ENCODE data around the gene UBE3B.

The UBE3B gene

DNA sequence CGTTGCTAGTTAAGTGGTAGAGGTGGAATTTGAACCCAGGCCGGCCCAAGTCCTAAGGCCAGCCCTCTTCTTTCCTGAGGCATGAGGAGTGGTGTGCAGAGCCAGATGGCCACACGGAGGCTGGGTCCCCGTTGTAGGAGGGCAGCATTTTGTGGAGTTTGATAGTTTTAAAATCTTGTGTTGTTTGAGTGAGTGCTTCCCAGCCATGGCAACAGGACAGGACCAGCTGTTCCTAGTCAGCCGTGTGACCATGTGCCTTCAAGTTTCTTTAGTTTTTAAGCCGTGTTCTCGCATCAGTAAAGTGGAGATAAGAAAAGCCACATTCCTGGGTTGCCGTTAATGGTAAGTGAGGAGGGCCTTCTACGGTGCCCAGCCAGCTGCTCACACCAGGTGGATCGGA is 44.4 kb downstream of the UBE3B start:
- Mint-ChIP-seq H3K4me3 (no peak overlapping the region), H3K27me3 (no peaks in the 10 kb centered on the region), H3K4me1 (no peaks in the 10 kb centered on the region), H3K9me3 (no peaks in the 10 kb centered on the region), H3K27ac (no peak overlapping the region)
- no peak for ATAC-seq
- no peak for DNase-seq

DNA sequence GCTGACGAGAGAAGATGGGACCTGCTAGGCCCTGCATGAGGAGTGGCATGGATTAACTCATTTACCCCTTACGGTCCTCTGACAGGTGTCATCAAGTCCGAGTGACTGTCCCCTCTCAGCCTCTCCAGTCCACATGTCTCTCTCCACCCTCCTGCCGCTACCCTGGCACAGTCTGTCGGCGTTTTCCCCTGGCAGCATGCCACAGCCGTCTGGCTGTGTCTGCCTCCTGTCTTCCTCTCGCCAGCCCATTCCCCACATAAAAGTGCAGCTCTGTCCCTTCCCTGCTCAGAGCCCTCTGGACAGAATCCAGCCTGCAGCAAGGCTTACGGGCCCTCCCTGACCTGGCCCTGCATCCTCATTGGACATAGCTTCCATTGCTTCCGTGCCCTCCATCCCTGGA is 45.6 kb downstream of the UBE3B start:
- no peaks in the 10 kb centered on the region for H3K27me3 Mint-ChIP-seq
- H3K4me1 Mint-ChIP-seq = no peaks in the 10 kb centered on the region
- H3K4me3 Mint-ChIP-seq = no peak overlapping the region
- ATAC-seq (no peak), DNase-seq (no peak)
- H3K27ac Mint-ChIP-seq = peak overlapping the region; percentile 21 to 84
- no peaks in the 10 kb centered on the region for H3K9me3 Mint-ChIP-seq

DNA sequence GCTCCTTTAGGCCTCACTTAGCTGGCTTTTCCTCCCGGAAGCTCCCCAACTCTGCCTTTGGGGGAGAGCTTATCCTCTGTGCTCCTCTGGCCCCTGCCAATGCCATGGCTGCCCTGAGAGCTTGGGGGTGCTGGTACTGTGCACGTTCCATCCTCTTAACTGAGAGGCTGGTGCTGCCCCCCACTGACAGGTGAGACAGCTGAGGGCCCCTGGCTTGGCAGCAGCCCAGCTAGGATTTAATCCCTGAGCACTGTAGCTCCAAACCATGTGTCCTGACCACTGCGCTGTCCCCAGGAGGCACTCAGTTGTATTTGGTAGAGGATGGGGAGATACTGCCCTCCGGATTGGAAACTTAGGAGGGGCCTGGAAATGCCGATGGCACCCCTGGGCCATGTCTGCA is 46.1 kb downstream of the UBE3B start:
- ATAC-seq (no peak), DNase-seq (no peak)
- Mint-ChIP-seq H3K27ac (peak overlapping the region in 1 of 2 donors; percentile 21), H3K9me3 (no peaks in the 10 kb centered on the region), H3K4me1 (no peaks in the 10 kb centered on the region), H3K27me3 (no peaks in the 10 kb centered on the region), H3K4me3 (no peak overlapping the region)

DNA sequence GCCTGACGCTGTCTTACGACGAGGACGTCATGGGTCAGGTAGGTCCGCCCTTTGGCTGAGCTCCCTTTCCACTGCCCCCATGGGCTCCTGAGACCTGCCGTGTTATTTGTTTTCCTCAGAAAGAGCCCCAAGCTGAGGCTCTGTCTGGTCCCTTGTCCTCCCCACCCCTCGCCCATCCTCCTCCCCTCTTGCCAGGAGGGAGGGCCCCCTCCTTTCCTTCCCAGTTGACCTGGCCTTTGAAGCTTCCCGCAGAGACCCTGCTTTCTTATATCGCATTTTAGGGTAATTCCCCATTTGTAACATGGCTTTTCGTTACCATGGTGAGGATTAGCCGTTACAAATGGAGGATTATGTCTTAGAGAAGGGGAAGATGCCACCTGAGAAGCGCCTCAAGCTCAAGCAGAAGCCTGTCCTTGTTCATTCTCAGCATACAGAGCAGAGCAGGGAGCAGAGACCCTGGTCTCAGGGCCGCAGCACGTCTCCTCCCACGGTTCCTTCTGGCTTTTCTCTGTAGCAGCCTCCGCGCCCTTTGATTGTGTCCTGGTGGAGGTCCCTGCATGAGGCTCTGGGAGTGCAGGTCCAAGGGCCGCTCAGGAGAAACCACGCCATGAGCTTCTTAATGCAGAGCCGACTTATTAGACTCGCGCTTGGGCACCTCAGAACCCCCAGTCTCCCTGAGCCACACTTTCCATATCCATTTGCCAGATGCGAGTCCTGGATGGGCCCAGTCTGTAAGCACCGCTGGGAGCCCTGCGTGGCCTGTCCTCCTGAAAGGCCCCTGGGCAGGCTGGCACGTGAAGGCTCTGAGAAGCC is 47.2 kb downstream of the UBE3B start:
- ATAC-seq (no peak), DNase-seq (no peak)
- Mint-ChIP-seq H3K9me3 (no peaks in the 10 kb centered on the region), H3K27ac (peak overlapping the region in 1 of 2 donors; percentile 59), H3K4me3 (no peak overlapping the region), H3K27me3 (no peaks in the 10 kb centered on the region), H3K4me1 (no peaks in the 10 kb centered on the region)

DNA sequence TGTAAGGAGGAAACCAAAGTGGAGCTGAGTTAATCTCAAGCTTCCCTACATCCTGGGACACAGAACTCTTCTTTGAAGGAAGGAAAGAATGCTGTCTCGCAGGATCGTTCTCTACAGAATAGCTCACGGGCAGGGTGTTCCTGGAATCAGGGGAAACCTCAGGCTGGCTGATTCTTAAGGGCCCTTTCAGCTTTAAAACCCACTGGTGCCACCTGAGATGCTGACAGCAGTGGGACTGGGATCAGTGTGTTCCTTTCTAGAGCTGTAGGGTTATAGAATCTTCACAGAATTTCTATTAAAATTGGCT is 47.8 kb downstream of the UBE3B start:
- Mint-ChIP-seq H3K4me1 (no peaks in the 10 kb centered on the region), H3K9me3 (no peaks in the 10 kb centered on the region), H3K4me3 (no peak overlapping the region), H3K27ac (peak overlapping the region in 1 of 2 donors; percentile 59), H3K27me3 (no peaks in the 10 kb centered on the region)
- DNase-seq = no peak
- ATAC-seq = no peak

DNA sequence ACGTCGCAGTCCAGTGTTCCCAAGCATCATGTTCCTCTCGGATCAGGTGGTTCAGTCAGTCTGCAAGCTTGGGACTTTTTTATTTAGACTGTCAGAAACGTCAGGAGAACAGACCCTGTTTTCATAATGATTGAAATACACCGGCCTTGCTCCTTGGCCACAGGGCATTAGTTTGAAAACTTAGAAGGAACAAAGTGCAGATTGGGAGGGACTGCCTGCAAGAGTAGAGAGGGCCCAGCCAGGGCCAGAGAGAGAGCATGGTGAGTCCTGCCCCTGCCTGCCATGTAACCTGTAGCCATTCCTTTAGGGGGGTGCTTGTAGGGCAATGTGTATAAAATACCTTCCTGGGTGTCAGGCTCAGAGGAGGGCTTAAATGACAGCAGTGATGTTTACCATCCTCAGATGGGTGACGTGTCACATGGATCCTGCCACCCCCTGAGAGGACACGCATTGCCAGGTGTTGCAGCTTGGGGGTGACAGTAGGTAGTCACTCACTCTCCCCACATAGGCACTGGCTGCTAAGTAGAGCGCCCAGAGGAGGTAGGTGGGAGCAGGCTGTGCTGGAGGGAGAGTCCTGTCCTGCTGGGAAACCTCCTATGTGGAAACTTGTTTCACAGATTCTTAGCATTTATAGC is 50.2 kb downstream of the UBE3B start:
- no peak for ATAC-seq
- H3K27ac Mint-ChIP-seq = peak overlapping the region in 1 of 2 donors; percentile 72
- H3K9me3 Mint-ChIP-seq = no peaks in the 10 kb centered on the region
- H3K4me3 Mint-ChIP-seq = no peak overlapping the region
- H3K27me3 Mint-ChIP-seq = no peaks in the 10 kb centered on the region
- no peaks in the 10 kb centered on the region for H3K4me1 Mint-ChIP-seq
- DNase-seq = no peak

DNA sequence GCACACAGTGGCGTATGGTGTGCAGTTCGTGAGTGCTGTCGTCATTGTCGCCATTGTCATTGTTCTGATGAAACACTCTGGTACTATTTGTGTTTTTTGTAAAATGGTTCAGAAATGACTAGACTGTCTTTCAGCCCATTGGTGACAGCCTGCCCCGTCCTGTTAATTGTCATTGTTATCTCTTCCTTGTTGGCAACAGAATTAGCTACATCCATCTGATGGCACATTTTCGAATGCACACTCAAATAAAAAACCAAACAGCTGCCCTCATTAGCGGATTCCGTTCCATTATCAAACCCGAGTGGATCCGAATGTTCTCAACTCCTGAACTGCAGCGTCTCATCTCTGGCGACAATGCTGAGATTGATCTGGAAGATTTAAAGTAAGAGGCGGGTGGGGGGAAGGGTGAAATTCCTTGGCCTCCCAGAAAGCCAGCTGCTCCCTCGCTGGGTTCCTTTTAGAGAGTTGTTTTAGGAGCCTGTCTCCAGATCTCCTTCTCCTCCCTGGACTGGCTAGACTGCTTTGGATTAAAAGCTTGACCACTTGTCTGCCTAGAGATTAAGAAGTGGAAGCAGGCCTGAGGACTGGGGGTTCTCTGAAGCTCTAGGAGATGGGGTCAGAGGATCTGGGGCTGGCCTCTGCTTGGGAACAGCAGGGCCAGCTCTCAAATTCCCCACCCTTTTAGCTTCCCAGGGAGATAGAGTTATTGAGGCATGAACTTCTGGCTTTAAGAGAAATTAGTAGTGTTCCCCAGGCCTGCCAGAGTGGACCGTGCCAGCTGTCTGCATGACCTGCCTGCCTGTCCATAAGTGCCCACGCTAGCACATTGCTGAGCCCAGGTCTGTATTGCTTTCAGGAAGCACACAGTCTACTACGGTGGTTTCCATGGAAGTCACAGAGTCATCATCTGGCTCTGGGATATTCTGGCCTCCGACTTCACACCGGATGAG is 52.5 kb downstream of the UBE3B start:
- Mint-ChIP-seq H3K4me1 (no peaks in the 10 kb centered on the region), H3K27me3 (no peaks in the 10 kb centered on the region), H3K9me3 (no peaks in the 10 kb centered on the region), H3K4me3 (no peak overlapping the region), H3K27ac (peak overlapping the region; percentile 35 to 52)
- no peak for DNase-seq
- ATAC-seq = no peak

DNA sequence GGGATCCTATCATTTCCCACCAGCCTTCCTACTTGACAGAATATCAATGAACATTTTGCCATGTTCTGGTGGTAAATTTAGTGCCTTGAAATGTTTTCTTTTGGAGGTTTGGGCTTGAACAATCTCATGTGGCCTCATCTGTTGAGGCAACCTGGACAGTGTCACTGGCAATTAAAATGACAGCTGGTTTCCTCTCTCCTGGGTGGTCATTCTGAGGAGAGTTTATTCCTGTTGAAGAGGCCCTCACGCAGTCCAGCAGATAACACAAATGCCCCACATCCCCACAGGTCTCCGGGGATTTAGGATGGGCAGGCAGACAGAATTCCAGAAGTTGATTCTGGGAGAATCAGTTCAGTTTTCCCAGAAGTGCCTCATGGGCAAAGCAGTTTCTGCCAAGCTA is 54.0 kb downstream of the UBE3B start:
- Mint-ChIP-seq H3K4me1 (no peaks in the 10 kb centered on the region), H3K27me3 (no peaks in the 10 kb centered on the region), H3K9me3 (no peaks in the 10 kb centered on the region), H3K4me3 (no peak overlapping the region), H3K27ac (no peak overlapping the region)
- no peak for DNase-seq
- no peak for ATAC-seq

DNA sequence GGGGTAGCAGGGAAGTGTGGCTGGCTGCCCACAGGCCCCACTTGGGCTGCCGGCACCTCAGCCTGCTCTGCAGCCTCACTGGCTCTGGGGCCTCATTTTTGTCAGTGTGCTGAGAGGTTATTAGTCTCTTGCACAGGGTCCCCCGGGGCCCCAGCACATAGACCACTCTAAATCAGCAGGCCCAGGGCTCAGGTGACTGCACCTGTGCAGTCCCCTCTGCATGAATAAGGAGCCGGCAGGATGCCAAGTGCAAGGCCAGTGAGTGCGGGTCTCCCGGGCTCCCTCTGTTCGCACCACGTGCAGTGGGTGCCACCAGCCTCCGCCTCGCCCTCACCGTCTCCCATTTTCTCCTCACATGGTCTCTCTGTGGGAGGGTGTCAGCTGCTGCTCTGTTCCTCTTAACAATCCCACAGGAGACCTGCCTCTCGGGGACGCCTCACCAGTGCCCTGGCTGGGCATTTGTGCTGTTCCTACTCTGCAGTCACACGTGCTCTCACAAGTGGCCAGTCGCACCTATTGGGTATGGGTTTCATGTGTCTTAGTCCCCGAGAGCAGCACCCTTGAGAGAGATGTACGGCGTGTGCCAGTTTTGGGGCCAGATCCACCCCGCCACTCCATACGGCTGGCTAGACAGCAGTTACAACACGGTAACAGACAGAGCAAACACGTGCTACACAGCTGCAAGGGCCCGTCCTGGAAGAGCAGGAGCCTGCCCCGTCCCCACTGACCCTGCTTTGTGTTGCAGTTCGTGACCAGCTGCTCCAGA is 55.5 kb downstream of the UBE3B start:
- H3K27me3 Mint-ChIP-seq = no peaks in the 10 kb centered on the region
- no peaks in the 10 kb centered on the region for H3K9me3 Mint-ChIP-seq
- DNase-seq (no peak), ATAC-seq (peak; percentile 31)
- H3K4me3 Mint-ChIP-seq = no peak overlapping the region
- no peaks in the 10 kb centered on the region for H3K4me1 Mint-ChIP-seq
- peak overlapping the region in 1 of 2 donors; percentile 30 for H3K27ac Mint-ChIP-seq

DNA sequence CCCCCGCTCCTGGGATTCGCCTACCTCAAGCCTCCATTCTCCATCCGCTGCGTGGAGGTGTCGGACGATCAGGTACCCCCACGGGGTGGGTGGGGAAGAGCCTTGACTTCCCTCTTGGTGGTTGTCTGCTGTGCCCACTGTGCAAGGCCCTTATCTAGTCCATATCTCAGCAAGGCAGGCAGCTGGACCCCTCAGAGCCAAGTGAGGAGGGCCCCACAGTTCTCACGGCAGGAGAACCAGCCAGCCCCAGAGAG is 56.0 kb downstream of the UBE3B start:
- no peaks in the 10 kb centered on the region for H3K4me1 Mint-ChIP-seq
- ATAC-seq = no peak

DNA sequence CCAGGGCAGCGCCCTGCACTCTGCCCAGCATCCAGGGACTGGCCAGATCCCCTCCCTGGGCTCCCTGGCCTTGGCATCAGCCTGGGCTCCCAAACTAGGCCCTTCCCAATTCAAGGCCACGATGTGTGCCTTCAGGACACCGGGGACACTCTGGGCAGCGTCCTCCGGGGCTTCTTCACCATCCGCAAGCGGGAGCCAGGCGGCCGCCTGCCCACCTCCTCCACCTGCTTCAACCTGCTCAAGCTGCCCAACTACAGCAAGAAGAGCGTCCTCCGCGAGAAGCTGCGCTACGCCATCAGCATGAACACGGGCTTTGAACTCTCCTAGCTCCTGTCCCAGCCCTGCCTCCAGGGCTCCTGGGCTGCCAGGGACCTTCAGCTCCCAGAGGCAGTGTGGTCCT is 57.0 kb downstream of the UBE3B start:
- Mint-ChIP-seq H3K27ac (no peak overlapping the region), H3K27me3 (no peaks in the 10 kb centered on the region), H3K4me3 (no peak overlapping the region), H3K4me1 (no peaks in the 10 kb centered on the region), H3K9me3 (no peaks in the 10 kb centered on the region)
- DNase-seq (no peak), ATAC-seq (no peak)

More for the DNA sequence above, 56.0 kb downstream of the UBE3B start:
- Mint-ChIP-seq H3K27ac (no peak overlapping the region), H3K27me3 (no peaks in the 10 kb centered on the region), H3K9me3 (no peaks in the 10 kb centered on the region), H3K4me3 (no peak overlapping the region)
- DNase-seq = no peak

DNA sequence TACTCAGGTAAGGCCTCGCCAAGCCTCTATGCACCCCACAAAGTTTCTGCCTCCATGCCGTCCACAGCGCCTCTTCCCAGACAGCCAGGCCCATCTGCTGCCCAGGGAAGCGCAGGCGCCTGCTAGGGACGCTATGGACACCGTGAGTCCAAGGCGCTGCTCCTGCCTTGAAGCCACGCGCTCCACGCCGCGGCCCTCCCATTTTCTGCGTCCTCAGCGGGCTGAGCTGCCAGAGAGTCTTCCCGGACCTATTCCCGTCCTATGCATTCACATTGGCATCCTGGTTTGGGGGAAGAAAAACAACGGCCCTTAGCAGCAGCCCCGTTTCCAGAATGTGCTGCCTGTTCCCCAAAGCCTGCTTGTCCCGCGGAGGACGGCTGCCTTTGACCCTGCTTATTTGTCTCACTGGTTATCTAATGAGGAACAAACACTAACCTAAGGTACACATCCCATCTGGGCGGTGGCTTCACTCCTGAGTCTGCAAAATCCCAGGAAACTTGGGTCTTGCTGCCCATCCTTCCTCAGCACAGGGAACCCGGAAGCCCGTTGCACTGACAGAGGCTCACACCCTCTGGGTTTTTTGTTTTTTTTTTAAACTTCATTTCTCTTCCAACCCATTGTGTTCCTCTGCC is 57.9 kb downstream of the UBE3B start:
- Mint-ChIP-seq H3K4me3 (no peak overlapping the region), H3K9me3 (no peaks in the 10 kb centered on the region), H3K27me3 (no peaks in the 10 kb centered on the region), H3K4me1 (no peaks in the 10 kb centered on the region), H3K27ac (peak overlapping the region in 1 of 2 donors; percentile 76)
- DNase-seq (no peak), ATAC-seq (no peak)

DNA sequence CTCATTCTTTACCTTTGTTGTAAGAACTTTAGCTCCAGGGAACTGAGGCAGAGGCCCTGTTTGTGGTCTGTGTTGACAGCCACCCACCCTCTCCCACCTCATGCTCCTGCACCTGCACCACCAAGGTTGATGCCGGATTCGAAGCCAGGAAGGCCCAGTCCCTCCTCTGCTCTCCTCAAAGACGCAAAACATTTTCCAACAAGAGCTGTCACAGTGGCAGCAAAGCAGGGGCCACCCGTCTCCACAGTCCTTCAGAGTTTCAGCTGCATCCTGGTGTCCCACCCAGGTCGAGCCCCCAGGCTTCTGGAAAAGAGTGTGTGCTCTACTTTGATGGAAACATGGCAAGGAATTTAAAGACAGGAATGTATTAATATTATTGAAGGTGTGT is 58.4 kb downstream of the UBE3B start:
- no peaks in the 10 kb centered on the region for H3K27me3 Mint-ChIP-seq
- H3K4me1 Mint-ChIP-seq = no peaks in the 10 kb centered on the region
- no peaks in the 10 kb centered on the region for H3K9me3 Mint-ChIP-seq
- ATAC-seq (no peak), DNase-seq (no peak)
- peak overlapping the region in 1 of 2 donors; percentile 76 for H3K27ac Mint-ChIP-seq
- H3K4me3 Mint-ChIP-seq = no peak overlapping the region

DNA sequence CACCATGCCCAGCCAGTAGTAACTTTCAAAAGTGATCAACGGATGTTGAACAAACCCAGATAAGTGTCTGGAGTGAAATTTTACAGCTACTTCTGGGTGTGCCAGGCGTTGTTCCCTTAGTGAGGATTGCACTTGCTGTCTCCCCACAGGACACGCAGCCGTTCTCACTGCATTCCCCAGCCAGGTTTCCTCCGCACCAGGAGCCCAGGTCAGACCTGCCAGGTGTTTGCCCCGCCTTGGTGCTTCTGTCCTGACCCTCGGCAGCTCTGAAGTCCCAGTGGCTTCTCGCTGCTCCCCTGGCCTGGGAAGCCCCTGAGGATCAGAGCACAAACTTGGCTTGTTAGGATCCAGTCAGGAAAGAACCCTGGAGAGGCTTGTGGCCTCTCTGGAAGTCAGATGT is 59.7 kb downstream of the UBE3B start:
- Mint-ChIP-seq H3K9me3 (no peaks in the 10 kb centered on the region), H3K27ac (peak overlapping the region in 1 of 2 donors; percentile 54), H3K4me3 (no peak overlapping the region), H3K4me1 (no peaks in the 10 kb centered on the region), H3K27me3 (no peaks in the 10 kb centered on the region)
- no peak for ATAC-seq
- no peak for DNase-seq

DNA sequence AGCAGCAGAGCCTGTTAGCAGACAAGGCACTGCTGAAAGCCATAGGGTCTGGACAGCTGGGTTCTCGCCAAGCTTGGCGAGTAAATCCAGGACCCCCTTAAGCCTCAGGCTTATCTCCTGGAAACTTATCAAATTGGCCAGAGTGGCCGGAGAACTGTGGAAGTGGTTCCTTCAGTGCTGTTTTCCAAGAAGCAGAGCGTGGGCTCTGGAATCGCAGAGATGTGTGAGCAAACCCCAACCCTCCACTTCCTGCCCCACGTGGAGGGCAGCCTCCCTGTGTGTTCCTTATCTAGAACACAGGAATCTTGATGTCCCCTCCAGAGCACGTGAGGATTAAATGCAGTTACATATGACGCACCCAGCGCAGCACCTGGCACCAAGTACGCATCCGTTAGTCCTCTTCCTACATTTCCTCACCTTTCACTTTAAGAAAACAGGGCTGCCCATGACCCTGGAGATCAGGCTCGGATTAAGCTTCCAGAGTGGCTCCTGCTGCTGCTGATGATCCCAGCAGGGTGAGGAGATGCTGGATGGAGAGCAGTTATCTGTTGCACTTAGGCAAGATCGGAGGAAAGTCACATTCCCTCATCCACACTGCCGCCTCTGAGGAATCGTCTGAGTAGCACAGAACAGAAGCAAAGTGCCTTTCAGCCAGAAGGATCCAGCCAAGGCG is 60.9 kb downstream of the UBE3B start:
- no peak for DNase-seq
- Mint-ChIP-seq H3K4me1 (no peaks in the 10 kb centered on the region), H3K27ac (no peak overlapping the region), H3K27me3 (no peaks in the 10 kb centered on the region), H3K4me3 (no peak overlapping the region), H3K9me3 (no peaks in the 10 kb centered on the region)
- ATAC-seq = no peak

Measured in stimulated activated naive CD8-positive, alpha-beta T cell treated with anti-CD3 and anti-CD28 coated beads, Interleukin-15, amount 100 ng/mL, for 72 hours (primary cell).